CD14-positive monocyte (primary cell): ENCODE data around the gene CEP112. TPM values are rescaled to one million over a fixed set of nuclear protein-coding genes. Genes with fewer than 3 reads are reported as not detected.

ENCODE experiments used
- DNase-seq, 3 donors: peaks; one replicate each; pipeline ENCODE4 v3.0.0-alpha.2; 2011 to 2022
- H2AFZ ChIP-seq: 2 replicates; pipeline ENCODE4 v1.6.0; 2012; ENCODE audit warnings: mild to moderate bottlenecking, low read depth, low read length, inconsistent platforms; ENCODE audit not compliant: insufficient read depth, poor library complexity, severe bottlenecking
- H3K27ac ChIP-seq, 2 donors: 1 replicate in 1 of 2; 2 replicates in 1 of 2; pipeline ENCODE4 v1.5.1; 2012 to 2013; ENCODE audit warnings: low read length in 2 of 2, control low read depth in 1 of 2, inconsistent platforms in 1 of 2, low read depth in 1 of 2, mild to moderate bottlenecking in 1 of 2
- H3K27me3 ChIP-seq, 2 donors: one replicate each; pipeline versions ENCODE4 v1.6.0 to v1.6.1; 2011 to 2013; ENCODE audit warnings: low read length in 2 of 2; ENCODE audit not compliant: control insufficient read depth in 2 of 2, insufficient read depth in 2 of 2
- H3K36me3 ChIP-seq, 2 donors: replicated peaks in 1 of 2; 1 replicate in 1 of 2; 2 replicates in 1 of 2; pipeline versions ENCODE4 v1.5.1 to v1.6.1; 2012 to 2013; ENCODE audit warnings: low read length in 2 of 2, control low read depth in 1 of 2, inconsistent platforms in 1 of 2, mild to moderate bottlenecking in 1 of 2; ENCODE audit not compliant: insufficient read depth in 2 of 2, control insufficient read depth in 1 of 2
- H3K4me1 ChIP-seq, 2 donors: 1 replicate in 1 of 2; 2 replicates in 1 of 2; pipeline versions ENCODE4 v1.5.1 to v1.6.1; 2012 to 2013; ENCODE audit warnings: low read length in 2 of 2, control low read depth in 1 of 2, inconsistent platforms in 1 of 2, mild to moderate bottlenecking in 1 of 2, moderate library complexity in 1 of 2; ENCODE audit not compliant: insufficient read depth in 2 of 2, control insufficient read depth in 1 of 2
- H3K4me2 ChIP-seq: replicated peaks from 2 replicates; pipeline ENCODE3; 2012; ENCODE audit warnings: low read length, moderate library complexity, mild to moderate bottlenecking; ENCODE audit not compliant: poor library complexity, severe bottlenecking; ENCODE audit errors: extremely low read depth
- H3K4me3 ChIP-seq, 3 experiments: fragments of 200-600 bp in 1 of 3; sonication (generic) in 1 of 3; replicated peaks in 1 of 3; 1 replicate in 2 of 3; 2 replicates in 1 of 3; pipeline ENCODE4 v1.5.1; 2011 to 2013; ENCODE audit warnings: low read length in 3 of 3, mild to moderate bottlenecking in 3 of 3, control low read depth in 2 of 3, low read depth in 2 of 3, inconsistent platforms in 1 of 3, moderate library complexity in 1 of 3
- H3K79me2 ChIP-seq: 2 replicates; pipeline ENCODE4 v1.6.0; 2012; ENCODE audit warnings: mild to moderate bottlenecking, control low read depth, inconsistent platforms, low read length, moderate library complexity; ENCODE audit not compliant: insufficient read depth
- H3K9ac ChIP-seq: 2 replicates; pipeline ENCODE4 v1.6.0; 2017; ENCODE audit warnings: low read length, mild to moderate bottlenecking; ENCODE audit not compliant: insufficient read depth, poor library complexity, severe bottlenecking
- H3K9me3 ChIP-seq, 2 donors: replicated peaks in 1 of 2; 1 replicate in 1 of 2; 2 replicates in 1 of 2; pipeline versions ENCODE4 v1.5.1 to v1.6.1; 2012 to 2013; ENCODE audit warnings: low read length in 2 of 2, control low read depth in 1 of 2; ENCODE audit not compliant: control insufficient read depth in 1 of 2, insufficient read depth in 1 of 2
- H4K20me1 ChIP-seq: 2 replicates; pipeline ENCODE4 v1.6.0; 2012; ENCODE audit warnings: mild to moderate bottlenecking, low read length, control low read depth, moderate library complexity; ENCODE audit not compliant: insufficient read depth
- H3K27ac Mint-ChIP-seq, 7 donors: one replicate each; pipeline ENCODE4 v1.8.0; 2020; ENCODE audit warnings: mild to moderate bottlenecking in 7 of 7, mixed read lengths in 7 of 7, moderate library complexity in 6 of 7, inconsistent platforms in 2 of 7
- H3K27me3 Mint-ChIP-seq, 3 donors: one replicate each; pipeline ENCODE4 v1.8.0; 2021 to 2022; ENCODE audit warnings: low read depth in 3 of 3, mild to moderate bottlenecking in 3 of 3, mixed read lengths in 3 of 3, moderate library complexity in 3 of 3, inconsistent platforms in 1 of 3
- H3K36me3 Mint-ChIP-seq, 2 donors: one replicate each; pipeline ENCODE4 v1.8.0; 2020; ENCODE audit warnings: mixed read lengths in 2 of 2, inconsistent platforms in 1 of 2, mild to moderate bottlenecking in 1 of 2
- H3K4me1 Mint-ChIP-seq: one replicate; pipeline ENCODE4 v1.8.0; 2020; ENCODE audit warnings: mild to moderate bottlenecking, mixed read lengths
- H3K4me3 Mint-ChIP-seq, 2 donors: one replicate each; pipeline ENCODE4 v1.8.0; 2020; ENCODE audit warnings: mild to moderate bottlenecking in 2 of 2, mixed read lengths in 2 of 2, moderate library complexity in 1 of 2
- H3K9me3 Mint-ChIP-seq, 7 donors: one replicate each; pipeline ENCODE4 v1.8.0; 2020 to 2022; ENCODE audit warnings: mixed read lengths in 7 of 7, mild to moderate bottlenecking in 6 of 7, moderate library complexity in 6 of 7, inconsistent platforms in 2 of 7
- CTCF ChIP-seq: fragments of 200-600 bp; IDR thresholded peaks from one replicate; pipeline ENCODE4 v1.8.0; 2022; ENCODE audit warnings: antibody characterized with exemption, mild to moderate bottlenecking
- WGBS: methylation state at CpG from one replicate; pipeline ENCODE4 v1.1.5; 2013; ENCODE audit warnings: missing lambda C conversion rate; ENCODE audit not compliant: insufficient coverage; 5-methylcytosine and 5-hydroxymethylcytosine counted together
- intact Hi-C, 2 donors: fragments of 100-400 bp; cut with micrococcal nuclease; formaldehyde crosslinking; loops; one replicate each; pipeline versions ENCODE4 v1.15.0 to v1.15.1; 2023
- polyA plus RNA-seq, 3 donors: library from polyadenylated mRNA; depleted of rRNA in 1 of 3; unstranded in 2 of 3; stranded (reverse) in 1 of 3; fragments of 300-500 nt in 2 of 3; fragments of >200 nt in 1 of 3; fragmentation: Illumina TruSeq in 2 of 3; gene quantifications; 1 replicate in 2 of 3; 2 replicates in 1 of 3; pipeline ENCODE4 v1.2.3, GENCODE V29; 2012 to 2021

CEP112 gene
- polyA plus RNA-seq, 3 donors: 0.10 TPM; not detected in 2

DNA sequence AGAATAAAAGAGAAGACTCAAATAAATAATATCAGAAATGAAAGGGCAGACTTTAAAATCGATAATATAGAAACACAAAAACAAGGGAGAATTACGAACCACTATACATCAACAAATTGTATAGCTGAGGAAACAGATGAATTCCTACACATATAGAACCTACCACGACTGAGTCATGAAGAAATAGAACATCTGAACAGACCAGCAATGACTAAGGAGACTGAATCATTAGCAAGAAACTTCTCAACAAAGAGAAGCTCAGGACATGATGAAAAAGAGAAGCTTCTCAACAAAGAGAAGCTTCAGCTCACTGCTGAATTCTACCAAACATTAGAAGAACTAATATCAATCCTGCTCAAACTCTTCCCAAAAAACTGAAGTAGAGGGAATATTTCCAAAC, 255.9 kb downstream of the CEP112 start:
- Histone ChIP-seq H3K27ac (no peak overlapping the region), H3K4me3 (no peak overlapping the region), H4K20me1 (no peaks in the 10 kb centered on the region), H2AFZ (no peak overlapping the region), H3K9ac (no peak overlapping the region), H3K4me2 (no peak overlapping the region), H3K79me2 (no peaks in the 10 kb centered on the region), H3K4me1 (no peaks in the 10 kb centered on the region), H3K9me3 (peaks cover 0 to 12% of the 10 kb centered on the region in 2 donors), H3K27me3 (no peaks in the 10 kb centered on the region), H3K36me3 (no peaks in the 10 kb centered on the region)
- Mint-ChIP-seq H3K36me3 (no peaks in the 10 kb centered on the region), H3K27ac (no peak overlapping the region), H3K4me1 (no peaks in the 10 kb centered on the region), H3K27me3 (peaks cover 0 to 4% (median 0%) of the 10 kb centered on the region in 3 donors), H3K9me3 (peaks cover 10 to 23% (median 14%) of the 10 kb centered on the region in 7 donors), H3K4me3 (no peak overlapping the region)
- DNase-seq: no peak
- no peak for TF ChIP-seq CTCF
- 33% methylated on average over 1 of the region's 3 CpGs for WGBS
- intact Hi-C loops: no loop called here

GRCh38 chr17:65933290-65933689, 258.6 kb downstream of the CEP112 start:
- peaks cover 0 to 4% (median 0%) of the 10 kb centered on the region in 3 donors for H3K27me3 Mint-ChIP-seq
- H3K27ac Mint-ChIP-seq: no peak overlapping the region
- Histone ChIP-seq H3K27me3 (no peaks in the 10 kb centered on the region), H3K4me1 (no peaks in the 10 kb centered on the region), H3K27ac (no peak overlapping the region), H3K4me2 (no peak overlapping the region), H4K20me1 (no peaks in the 10 kb centered on the region), H3K9me3 (peaks cover 0 to 12% of the 10 kb centered on the region in 2 donors), H3K9ac (no peak overlapping the region), H2AFZ (no peak overlapping the region), H3K4me3 (no peak overlapping the region), H3K79me2 (no peaks in the 10 kb centered on the region), H3K36me3 (no peaks in the 10 kb centered on the region)
- no peaks in the 10 kb centered on the region for H3K36me3 Mint-ChIP-seq
- no peaks in the 10 kb centered on the region for H3K4me1 Mint-ChIP-seq
- no CpG with 5 or more reads among the region's 4 CpGs for WGBS
- intact Hi-C loops: no loop called here
- H3K9me3 Mint-ChIP-seq: peaks cover 8 to 21% (median 12%) of the 10 kb centered on the region in 7 donors
- no peak overlapping the region for H3K4me3 Mint-ChIP-seq
- no peak for TF ChIP-seq CTCF
- no peak for DNase-seq
